Measurements from ENCODE around the gene DNAH10.
A peak's percentile ranks its signal among the peaks of the same experiment; 100 is the strongest.

Gene DNAH10

DNA sequence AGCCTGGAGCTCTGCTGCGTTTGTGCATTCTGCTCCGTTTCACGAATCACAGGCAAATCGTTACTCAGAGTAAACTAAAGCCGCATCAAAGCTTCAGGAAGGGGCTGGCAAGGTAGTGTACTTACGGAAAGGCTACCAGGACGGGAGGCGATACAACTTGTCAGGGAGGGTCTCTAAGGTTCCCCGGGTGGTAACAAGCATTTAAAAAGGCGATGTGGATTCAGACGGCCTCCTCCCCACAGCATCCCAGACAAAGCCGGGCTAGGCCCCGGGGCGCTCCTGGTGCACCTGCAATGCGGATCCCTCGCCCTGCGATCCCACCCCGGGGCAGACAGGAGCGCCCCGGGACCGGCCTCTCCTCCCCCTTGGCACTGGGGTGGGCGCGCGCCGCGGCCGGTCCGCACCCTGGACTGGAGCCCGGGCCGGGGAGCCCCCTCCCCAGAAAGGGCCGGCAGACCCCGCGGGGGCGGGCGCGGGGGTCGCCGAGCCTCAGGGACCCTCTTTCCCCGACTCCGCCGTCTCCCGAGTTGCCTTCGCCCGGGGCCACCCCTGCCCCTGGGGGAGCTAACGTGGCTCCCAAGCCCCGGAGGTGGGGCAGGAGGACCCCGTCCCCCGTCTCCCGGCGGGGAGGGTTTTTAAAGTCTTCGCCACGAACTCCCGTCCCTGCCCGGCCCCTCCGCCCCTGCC, 209.8 kb downstream of the DNAH10 start:
- no peak for DNase-seq (ENCODE audit: low spot score)

DNA sequence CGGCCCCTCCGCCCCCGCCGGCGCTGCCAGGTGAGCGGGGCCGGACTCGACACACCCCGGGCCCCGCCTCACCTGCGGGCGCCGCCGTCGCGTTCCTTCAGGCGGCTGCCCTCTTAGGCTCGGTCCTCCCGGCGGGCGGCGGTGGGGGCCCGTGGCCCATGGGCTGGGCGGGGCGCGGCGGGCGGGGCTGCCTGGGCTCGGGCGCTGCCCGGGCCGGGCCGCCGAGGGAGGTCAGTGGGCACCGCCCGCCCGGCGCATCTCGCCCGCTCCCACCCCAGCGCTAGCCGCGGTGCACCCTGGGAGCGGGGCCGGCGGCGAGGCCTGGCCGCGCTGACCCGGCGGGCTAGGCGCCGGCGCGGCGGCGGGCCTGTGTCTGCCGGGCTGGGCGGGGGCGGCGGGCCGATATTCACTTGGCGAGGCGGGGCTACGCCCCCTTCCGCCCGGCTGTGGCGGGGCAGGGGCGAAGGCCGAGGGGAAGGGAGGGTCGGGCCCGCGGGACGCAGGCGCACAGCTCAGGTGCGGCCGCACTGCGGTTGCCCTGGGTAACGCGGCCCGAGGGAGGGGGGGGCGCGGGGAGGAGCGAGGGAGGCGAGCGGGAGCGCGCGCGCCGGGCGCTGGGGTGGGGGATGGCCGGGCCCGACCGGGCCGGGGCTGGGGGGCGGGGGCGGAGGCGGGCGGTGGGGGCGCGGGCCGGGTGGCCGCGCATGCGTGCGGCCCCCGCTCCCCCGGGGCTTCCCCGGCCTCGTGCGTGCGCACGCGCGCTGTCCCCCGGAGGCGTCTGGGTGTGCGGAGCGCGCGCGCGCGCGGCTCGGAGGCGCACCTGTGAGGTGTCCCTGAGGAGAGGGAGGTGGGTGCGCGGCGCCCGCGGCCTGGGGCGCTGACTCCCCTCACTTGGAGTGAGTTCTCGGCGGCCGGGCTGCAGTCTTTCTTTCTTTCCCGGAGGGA, 210.6 kb downstream of the DNAH10 start, which contains the start of the genes CCDC92 and ZNF664:
CCDC92 (minus strand) TSS at position 375 of the 945 bp plus-strand sequence. CDS start 28,526 bp downstream, outside the sequence.
ZNF664 (plus strand) TSS at position 759 of the 945 bp plus-strand sequence. CDS start 38,930 bp downstream, outside the sequence.
- peak; percentile 80 for DNase-seq (ENCODE audit: low spot score)

DNA sequence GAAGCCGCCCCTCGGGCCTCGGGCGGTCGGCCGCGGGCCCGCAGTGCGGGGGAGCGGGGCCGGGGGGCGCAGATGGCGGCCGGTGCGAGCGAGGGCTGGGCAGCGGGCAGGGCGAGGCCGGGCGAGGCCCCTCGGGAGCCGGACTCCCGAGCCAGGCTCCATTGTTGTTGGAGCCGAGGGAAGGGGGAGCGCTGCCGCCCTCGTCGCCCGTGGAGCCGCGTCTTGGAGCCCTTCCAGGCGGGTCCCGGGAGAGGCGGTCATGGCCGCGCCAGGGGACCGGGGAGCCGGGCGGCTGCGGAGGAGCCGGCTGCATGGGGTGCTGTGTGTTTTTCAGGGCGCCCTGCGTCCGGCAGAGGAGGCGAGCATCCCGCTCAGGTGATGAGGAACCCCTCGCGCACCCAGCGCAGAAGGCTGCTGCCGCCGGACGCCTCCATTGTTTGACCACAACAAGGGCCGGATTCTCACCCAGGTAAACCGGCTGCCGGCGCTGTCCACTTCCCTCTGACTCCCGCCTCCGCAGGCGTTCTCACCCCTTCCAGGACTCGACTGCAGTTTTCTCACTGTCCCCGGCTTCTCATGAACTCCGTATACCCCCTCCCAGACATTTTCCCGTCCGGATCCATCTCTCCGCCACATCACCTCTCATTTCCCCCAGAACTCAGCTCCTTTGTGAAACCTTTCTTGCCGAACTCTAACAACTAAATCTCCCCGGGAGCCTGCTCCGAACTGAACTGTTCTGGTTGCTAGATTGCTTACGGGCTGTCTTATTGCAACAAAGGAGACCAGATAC, 211.6 kb downstream of the DNAH10 start:
- DNase-seq (ENCODE audit: low spot score): no peak

DNA sequence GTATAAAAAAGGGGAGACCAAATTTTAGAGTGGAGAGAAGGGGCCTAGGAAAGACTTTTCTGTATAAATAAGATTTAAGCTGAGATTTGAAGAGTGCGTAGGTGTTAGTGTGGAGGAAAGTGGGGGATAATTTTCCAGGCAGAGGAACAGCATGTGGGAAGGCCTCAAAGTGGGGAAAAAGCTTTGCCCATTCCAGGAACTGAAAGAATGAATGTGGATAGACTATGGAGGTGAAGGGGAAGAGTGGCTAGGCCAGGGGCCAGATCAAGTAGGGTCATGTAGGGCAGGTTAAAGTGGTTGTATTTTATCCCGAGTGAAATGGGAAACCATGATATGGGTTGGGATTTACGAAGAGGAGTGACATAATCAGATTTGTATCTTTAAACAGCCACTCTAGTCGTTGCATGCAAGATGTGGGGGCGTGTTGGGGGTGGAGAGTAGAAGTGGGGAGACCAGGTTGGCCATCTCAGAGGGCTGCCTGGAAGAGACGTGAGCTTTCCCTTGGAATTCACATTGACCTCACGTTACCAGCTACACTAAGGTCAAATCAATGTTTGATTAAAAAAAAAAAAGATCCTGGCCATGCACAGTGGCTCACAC, 214.2 kb downstream of the DNAH10 start:
- no peak for DNase-seq (ENCODE audit: low spot score)

DNA sequence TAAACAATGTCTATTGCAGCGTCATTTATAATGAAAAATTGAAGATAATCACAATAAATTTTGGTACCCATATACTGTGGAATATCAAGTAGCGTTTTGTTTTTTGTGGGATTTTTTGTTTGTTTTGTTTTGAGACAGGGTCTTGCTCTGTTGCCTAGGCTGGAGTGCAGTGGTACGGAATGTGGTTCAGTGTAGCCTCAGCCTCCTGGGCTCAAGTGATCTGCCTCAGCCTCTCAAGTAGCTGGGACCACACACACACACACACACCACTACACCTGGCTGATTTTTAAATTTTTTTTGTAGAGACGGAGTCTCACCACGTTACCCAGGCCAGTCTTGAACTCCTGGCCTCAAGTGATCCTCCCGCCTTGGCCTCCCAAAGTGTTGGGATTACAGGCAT, 217.5 kb downstream of the DNAH10 start:
- DNase-seq (ENCODE audit: low spot score): no peak

DNA sequence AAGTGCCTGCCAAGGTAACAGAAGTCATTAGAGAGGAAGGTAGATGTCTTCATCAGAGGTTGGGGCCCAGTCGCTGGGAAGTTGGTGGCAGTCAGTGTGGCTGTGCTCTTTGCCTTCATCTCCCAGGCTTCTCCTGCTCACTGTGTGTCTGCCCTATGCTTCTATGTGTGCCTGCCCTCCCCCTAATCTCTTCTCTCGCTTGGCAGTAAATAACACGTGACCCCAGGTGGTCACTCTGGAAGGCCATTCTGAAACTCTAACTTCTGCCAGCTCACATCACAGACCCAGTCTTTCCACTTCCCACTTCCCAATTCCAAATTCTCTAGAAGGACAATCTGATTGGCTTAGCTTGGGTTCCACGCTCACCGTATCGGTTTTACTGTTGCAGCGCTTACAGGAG, 220.2 kb downstream of the DNAH10 start:
- no peak for DNase-seq (ENCODE audit: low spot score)

DNA sequence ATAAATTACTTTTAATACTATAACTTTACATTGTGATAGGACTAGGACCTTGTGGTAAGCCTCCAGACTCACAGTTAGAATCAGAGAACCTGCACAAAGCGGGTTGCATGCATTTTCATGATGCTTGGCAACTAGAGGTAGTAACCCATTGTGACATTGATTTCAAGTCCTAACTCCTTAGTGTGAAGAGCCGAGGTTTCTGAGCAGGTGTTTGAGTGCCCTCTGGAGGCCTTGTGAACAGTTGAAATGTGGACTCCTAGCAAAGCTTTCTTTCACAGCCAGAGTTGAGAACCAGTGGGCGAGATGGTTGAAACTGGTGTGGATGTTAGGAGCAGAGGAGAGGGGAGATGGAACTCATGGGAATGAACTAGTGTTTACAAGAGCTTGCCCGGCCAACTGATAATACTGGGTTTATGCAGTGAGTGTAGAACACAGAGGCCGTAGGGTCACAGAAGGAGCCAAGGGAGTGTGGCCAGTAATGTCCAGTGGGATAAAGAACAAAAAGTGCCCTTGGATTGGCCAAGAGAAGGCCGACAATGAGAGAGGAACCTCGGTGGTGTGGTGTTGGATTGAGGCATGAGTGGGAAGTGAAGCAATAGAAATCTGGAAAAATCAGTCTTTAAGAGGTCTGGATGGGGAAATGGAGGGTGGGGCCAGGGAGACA, 221.9 kb downstream of the DNAH10 start:
- DNase-seq (ENCODE audit: low spot score): peak; percentile 67

DNA sequence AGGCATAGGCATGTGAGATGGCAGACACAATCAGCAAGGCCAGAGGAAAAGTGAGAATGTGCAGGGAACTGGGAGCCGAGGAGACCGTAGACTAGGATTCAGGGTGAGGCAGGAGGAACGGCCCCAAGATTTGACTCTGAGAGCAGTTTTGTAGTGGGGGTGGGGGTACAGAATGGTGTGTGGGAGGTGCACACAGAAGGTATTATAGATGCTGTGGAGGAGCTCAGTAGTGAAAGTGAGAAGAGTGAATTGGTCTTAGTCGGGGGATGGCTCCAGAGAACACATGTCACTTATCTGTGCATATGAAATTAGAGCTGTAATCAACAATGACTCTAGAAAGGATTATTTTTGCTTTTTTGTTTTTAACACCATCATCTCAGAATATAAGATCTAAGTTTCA, 222.8 kb downstream of the DNAH10 start:
- DNase-seq (ENCODE audit: low spot score): no peak
